ENCODE results near the gene MIF.

GRCh38 chr22:23849009-23850006 is 44.9 kb upstream of the MIF start:
- TF ChIP-seq CTCF (IDR thresholded peaks at IDR 0.05) (peak; percentile 83), EP300 (IDR thresholded peaks at IDR 0.05) (no peak), E2F6 (IDR thresholded peaks at IDR 0.05; ENCODE audit: borderline replicate concordance, low read depth) (peak; percentile 51; the same call in 1 of the 2 replicates)
